ENCODE results near the gene BTG2. TPM values are rescaled to one million over a fixed set of nuclear protein-coding genes. Genes with fewer than 3 reads are reported as not detected.

The BTG2 gene
- total and polyA plus RNA-seq, 2 donors = 58.6 to 464 TPM

Small RNA genes within 50 kb of the gene (small RNA-seq; reads per million reads assigned to genes)
- gene AL359837.1 (not detected), gene RNU6-487P (not detected)

Other genes with a start within 250 kb of the BTG2 start
- 12.7 TPM for gene MYOG, start 219.5 kb upstream of the BTG2 start, total RNA-seq
- not detected for gene MYOG, start 219.5 kb upstream of the BTG2 start, polyA plus RNA-seq
- 1.4 TPM for gene ADORA1, start 177.8 kb upstream of the BTG2 start, total RNA-seq
- 1.1 TPM for gene ADORA1, start 177.8 kb upstream of the BTG2 start, polyA plus RNA-seq
- 8.9 TPM for gene MYBPH, start 129.7 kb upstream of the BTG2 start, total RNA-seq
- not detected for gene MYBPH, start 129.7 kb upstream of the BTG2 start, polyA plus RNA-seq
- gene CHI3L1, start 118.8 kb upstream of the BTG2 start, total RNA-seq = 0.53 TPM
- gene CHI3L1, start 118.8 kb upstream of the BTG2 start, polyA plus RNA-seq = 4.7 TPM
- 0.11 TPM for gene CHIT1, start 75.8 kb upstream of the BTG2 start, total RNA-seq
- gene CHIT1, start 75.8 kb upstream of the BTG2 start, polyA plus RNA-seq = not detected
- 68.4 TPM for gene FMOD, start 45.6 kb downstream of the BTG2 start, total RNA-seq
- 46.0 TPM for gene FMOD, start 45.6 kb downstream of the BTG2 start, polyA plus RNA-seq
- gene PRELP, start 170.3 kb downstream of the BTG2 start, total RNA-seq = 6.3 TPM
- gene PRELP, start 170.3 kb downstream of the BTG2 start, polyA plus RNA-seq = 232 TPM
- gene OPTC, start 188.6 kb downstream of the BTG2 start, total RNA-seq = not detected
- 0.05 TPM for gene OPTC, start 188.6 kb downstream of the BTG2 start, polyA plus RNA-seq